ENCODE measurements around the gene PARD3B. TPM values are rescaled to one million over a fixed set of nuclear protein-coding genes. Genes with fewer than 3 reads are reported as not detected.

PARD3B gene
- total RNA-seq, result 5.6 and 16.4 TPM in 2 replicates

GRCh38 chr2:204544961-204545860 lies at the start of gene PARD3B:
Gene PARD3B (plus strand): TSS chr2:204545475. CDS start chr2:204546000, 525 bp downstream.
- DNase-seq (ENCODE audit: low read depth), result peak; percentile 37

DNA sequence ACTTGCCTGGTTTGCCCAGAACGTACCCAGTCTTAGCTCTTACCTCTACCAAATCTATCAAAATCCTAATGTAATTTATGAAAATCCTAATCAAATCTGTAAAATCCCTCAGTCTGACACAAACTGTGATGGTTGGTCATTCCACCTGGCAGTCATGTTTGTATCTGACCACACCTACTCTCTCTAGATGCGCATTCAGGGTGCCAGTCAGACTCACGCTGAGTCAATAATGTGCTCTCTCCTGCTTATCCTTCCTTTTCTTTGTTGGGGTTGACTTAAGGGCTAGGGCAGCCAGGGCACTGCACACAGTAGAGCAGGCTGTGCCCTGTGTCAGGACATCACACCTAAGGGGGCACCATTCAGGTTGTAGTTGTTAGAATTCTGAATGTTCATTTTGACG lies 48.5 kb upstream of the PARD3B start:
- DNase-seq (ENCODE audit: low read depth), result no peak

DNA sequence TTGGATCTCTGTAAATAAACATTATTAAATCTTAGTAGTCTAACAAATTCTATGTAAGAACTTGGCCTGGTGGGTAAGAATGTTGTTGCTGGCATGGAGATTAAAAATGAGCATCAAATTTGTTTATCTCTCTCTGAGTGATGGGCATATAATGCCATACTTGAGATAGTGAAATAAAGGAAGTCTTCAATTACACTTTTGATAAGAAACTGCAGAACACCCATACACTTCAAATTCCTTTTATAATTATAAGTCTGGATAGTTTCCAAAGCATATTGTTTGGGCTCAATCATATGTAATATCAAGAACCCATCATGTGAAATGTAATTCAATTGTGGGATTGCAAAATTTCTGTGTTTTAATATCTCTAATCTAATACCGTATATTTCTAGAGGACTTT lies 47.4 kb upstream of the PARD3B start:
- DNase-seq (ENCODE audit: low read depth), result no peak

DNA sequence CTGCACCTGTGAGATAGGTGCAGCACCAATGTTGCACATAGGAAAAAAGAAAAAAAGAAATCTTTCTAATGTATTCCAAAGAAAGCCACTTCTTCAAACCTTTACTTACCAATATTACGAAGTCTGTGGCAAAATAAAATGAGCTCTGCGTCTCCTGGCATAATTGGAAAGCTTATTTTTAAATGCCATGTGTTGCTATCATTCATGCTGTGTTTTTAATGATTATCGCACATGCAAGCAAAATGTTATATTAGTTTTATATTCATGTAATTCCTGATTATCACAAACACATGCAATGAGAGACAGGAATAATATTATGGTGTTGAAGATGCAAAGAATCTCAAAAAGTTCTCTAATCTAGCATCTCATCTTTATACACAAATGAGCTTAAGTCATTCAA lies 47.0 kb upstream of the PARD3B start:
- no peak for DNase-seq (ENCODE audit: low read depth)

GRCh38 chr2:204503869-204504268 lies 41.4 kb upstream of the PARD3B start:
- no peak for DNase-seq (ENCODE audit: low read depth)

- no peak for DNase-seq (ENCODE audit: low read depth)
Observed at GRCh38 chr2:204504594-204504993, 40.7 kb upstream of the PARD3B start.

- peak; percentile 60 for DNase-seq (ENCODE audit: low read depth)
Observed at GRCh38 chr2:204505488-204505887, 39.8 kb upstream of the PARD3B start.

- DNase-seq (ENCODE audit: low read depth), result peak; percentile 78
Observed at GRCh38 chr2:204505946-204506345, 39.3 kb upstream of the PARD3B start.

- DNase-seq (ENCODE audit: low read depth), result no peak
Observed at GRCh38 chr2:204507636-204508035, 37.6 kb upstream of the PARD3B start.

- no peak for DNase-seq (ENCODE audit: low read depth)
Observed at GRCh38 chr2:204510709-204511420, 34.4 kb upstream of the PARD3B start.

- no peak for DNase-seq (ENCODE audit: low read depth)
Observed at GRCh38 chr2:204514439-204514838, 30.8 kb upstream of the PARD3B start.

- no peak for DNase-seq (ENCODE audit: low read depth)
Observed at GRCh38 chr2:204515416-204515815, 29.9 kb upstream of the PARD3B start.

- DNase-seq (ENCODE audit: low read depth), result no peak
Observed at GRCh38 chr2:204517154-204517553, 28.1 kb upstream of the PARD3B start.

DNA sequence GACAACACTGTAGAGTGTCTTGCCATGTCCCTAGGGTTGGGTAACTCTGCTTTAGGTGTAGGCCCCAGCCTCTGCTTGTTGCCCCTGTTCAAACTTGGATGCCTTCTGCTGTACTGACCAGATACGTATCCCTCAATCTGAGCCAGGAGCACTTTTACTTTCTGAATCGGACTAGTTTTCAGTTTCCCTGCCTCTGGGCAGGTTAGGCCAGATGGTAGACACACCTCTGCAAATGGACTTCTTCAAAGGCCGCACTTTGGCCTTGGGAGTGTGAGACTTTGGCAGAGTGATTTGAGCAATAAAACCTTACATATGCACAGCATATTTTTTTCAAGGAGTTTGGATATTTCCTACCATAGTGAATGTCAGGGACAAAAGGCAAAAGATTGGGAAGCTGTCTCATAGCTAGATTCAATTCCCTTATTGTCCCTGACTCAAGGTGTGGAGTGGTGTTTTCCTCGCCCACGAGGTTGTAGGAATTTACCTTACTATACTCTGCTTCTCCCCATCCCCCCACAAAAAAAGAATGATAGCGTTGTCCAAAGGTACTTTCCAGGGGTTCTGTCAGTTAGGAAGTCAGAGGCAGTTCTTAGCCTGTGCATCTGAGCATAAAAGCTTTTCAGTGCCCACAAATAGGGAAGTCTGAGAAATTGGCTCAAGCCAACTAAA lies 15.3 kb upstream of the PARD3B start:
- no peak for DNase-seq (ENCODE audit: low read depth)

DNA sequence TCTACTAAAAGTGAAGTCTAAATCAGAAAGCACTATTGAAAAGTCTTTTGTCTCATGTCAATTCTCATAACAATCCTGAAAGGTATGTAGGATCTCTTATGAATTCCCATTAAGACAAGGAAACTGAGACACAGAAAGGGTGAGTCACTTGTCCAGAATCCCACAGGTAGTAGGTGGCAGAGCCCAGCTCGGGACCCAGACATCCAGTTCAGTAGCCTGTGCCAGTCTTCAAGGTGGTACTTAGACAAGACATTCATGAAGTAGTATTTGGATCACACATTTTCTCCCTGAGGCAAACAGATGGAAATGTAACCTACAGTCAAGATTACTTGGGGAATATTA lies 14.8 kb upstream of the PARD3B start:
- DNase-seq (ENCODE audit: low read depth), result peak; percentile 32

DNA sequence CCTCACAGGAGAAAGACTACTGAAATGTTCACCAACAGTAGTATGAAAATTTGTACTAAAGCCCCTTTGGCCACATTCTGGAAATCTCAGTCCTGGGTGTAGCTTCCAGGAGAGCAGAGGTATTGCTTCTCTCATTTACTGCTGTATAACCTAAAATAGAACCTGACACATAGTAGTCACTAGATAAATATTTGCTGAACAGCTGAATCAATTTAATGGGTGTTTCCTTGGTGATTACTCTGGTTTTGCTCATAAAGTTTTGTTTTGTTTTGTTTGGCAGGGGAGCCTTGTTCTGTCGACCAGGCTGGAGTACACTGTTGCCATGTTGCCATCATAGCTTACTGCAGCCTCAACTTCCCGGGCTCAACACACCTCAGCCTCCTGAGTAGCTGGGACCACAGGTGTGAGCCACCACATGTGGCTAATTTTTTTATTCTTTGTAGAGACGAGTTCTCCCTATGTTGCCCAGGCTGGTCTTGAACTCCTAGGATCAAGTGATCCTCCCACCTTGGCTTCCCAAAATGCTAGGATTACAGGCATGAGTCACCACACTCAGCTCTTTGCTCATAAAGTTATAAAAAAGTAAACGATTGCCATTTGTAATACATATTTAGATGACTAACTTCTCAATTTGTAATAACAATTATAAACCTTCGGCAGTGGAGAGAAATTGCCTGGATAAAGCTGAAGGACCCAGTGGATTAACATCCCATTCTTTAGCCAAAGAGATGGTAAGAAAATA lies 11.5 kb upstream of the PARD3B start:
- DNase-seq (ENCODE audit: low read depth), result peak; percentile 70

GRCh38 chr2:204535356-204535755 lies 9.9 kb upstream of the PARD3B start:
- DNase-seq (ENCODE audit: low read depth), result no peak

- no peak for DNase-seq (ENCODE audit: low read depth)
Observed at GRCh38 chr2:204535764-204536163, 9.5 kb upstream of the PARD3B start.

- DNase-seq (ENCODE audit: low read depth), result peak; percentile 7
Observed at GRCh38 chr2:204538182-204539018, 6.9 kb upstream of the PARD3B start.

- DNase-seq (ENCODE audit: low read depth), result no peak
Observed at GRCh38 chr2:204539019-204539385, 6.3 kb upstream of the PARD3B start.

DNA sequence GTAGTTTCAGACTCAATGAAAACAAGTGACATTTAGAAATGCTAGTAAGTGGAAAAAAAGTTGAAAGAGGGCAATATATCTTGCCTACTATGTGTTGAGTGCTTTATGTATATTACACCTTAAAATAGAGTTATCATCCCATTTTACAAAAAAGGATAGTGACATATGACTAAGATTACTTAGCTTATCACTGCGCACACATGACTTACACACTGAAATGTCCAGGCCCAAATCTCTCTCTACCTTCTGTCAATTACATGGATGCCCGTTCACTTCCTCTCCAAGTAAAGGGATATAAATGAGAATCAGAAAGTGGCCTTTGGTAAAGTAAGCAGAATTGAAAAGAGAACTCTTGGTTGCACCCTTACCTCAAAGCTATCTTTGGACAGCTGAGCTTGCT lies 3.6 kb upstream of the PARD3B start:
- DNase-seq (ENCODE audit: low read depth), result no peak
